Stimulated activated CD8-positive, alpha-beta memory T cell treated with anti-CD3 and anti-CD28 coated beads, Interleukin-15, amount 100 ng/mL, for 24 hours (primary cell): ENCODE measurements around the gene SLC8A1.
"Not testable (repeated sequence)": the region's sequence is repeated elsewhere in the genome, so short reads cannot be mapped to it uniquely, and the experiment has no call there.

Source experiments
- DNase-seq: peaks from one replicate; pipeline ENCODE4 v3.0.0-alpha.2; 2020; ENCODE audit warnings: low read depth

The SLC8A1 gene

DNA sequence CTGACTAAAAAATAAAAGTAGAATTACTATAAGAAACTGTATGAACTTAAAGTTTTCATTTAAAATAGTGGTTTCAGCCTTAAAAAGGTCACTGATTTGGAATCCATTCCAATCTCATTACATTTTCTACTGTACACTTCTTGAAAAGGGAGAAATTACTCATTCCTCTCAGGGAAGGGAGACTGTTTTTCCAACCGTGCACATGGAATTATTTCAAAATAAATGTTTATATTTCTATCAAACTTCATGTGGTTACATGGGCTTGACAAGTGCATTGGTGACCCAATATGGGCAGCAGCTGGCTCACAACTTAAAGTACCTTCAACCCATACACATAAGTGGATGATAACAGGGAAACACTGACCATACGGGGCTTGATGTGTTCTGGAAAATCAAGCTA is 348.3 kb downstream of the SLC8A1 start:
- no peak for DNase-seq

DNA sequence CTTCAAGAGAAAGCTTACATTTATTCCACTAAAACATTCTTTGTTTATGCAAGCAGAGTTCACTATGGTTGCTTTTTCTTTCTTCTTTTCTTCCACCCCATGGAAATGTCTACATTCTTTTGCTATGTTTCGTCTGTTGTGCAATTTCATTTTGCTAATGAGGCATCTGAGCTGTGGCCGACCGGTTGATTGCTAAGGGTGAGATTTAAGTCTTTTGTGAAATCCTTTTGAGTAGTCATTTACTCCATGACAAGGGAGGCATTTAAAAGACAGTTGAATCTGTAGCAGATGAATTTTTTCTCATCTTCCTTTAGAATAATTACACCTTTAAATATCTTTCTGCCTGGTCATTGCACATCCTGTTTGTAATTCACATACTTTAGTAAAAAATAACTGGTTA is 348.7 kb downstream of the SLC8A1 start:
- DNase-seq: no peak

DNA sequence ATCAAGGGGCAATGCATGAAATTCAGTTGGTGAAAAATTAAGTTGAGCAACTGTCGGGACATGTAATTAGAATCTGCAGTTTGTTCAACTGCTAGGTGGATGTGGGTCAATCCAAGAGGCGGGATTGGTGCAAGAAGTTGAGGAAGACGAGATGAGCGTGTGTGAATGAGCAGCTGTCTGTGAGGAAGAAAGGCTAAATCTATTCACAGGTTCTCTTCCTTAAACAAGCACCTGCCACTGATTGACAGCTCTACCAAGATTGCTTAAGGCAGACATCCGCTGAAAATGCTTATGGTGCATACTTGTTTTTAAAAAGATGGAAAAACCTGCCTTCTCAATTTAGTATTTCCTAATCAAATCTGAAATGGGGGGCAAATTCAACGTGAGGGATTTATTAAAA is 349.4 kb downstream of the SLC8A1 start:
- DNase-seq: no peak

DNA sequence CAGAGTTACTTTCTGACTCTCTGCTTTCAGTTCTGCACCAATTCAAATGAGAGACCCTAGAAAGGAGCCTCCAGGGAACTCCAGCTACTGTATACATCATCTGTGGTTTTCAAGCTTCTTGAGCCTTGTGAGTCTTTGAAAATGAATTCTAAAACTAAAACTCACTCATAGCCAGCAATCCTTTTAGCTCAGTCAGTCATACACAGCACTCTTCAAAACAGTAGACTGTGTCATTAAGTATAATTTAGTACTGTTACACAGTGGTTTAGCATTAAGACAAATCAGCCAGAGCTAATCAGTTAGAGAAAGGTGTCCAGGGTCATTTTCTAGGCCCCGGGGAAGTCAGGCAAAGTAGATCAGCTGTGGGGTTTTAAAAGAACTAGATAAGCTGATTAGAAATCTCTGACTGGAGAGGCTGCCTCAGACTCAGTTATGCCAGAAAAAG is 350.7 kb downstream of the SLC8A1 start:
- DNase-seq: no peak

DNA sequence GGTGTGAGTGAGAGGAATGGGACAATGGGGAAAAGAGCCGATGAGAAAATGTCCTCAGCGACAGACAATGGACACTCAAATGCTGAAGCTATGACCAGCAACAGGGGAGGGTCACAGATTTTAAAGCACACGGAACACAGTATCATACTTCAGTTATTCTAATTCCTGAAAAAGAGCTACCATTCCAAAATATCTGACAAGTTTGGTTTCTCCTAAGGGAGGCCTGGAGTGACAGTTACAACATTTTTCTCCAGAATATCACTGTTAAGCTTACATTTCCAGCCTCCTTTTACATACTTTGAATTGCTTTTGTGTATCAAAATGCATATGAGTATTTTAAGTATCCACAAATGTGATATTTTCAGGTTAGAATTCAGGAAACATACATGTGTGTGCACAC is 351.2 kb downstream of the SLC8A1 start:
- no peak for DNase-seq

DNA sequence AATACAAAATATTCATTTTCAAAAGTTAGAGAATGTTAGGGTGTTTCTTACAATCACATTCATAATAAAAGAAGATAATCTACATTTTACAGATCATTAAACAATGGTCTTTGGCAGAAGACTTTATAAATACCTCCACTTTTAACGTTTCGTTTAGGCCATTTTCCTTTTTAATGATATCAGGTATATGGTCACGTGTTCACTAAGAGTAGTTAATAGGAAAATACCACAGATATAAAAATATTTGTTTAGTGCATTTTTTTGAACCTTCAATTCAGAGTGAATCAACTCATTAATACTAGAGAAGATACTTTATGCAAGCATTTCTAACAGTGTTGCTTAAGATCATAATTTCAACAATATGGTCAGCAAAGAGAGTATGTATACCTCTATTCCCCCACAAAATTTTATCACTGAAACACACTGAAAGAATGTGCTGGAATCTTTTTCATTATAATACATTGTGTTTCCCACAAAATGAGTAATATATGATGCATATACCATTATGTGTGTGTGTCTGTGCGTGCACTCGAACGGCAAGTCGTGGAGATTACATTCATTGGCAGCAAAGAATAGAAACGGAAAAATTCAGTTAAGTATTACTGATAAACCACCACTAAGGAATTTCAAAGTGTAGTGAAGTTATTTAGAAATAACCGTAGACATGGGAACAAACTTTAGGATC is 353.0 kb downstream of the SLC8A1 start:
- DNase-seq: no peak

DNA sequence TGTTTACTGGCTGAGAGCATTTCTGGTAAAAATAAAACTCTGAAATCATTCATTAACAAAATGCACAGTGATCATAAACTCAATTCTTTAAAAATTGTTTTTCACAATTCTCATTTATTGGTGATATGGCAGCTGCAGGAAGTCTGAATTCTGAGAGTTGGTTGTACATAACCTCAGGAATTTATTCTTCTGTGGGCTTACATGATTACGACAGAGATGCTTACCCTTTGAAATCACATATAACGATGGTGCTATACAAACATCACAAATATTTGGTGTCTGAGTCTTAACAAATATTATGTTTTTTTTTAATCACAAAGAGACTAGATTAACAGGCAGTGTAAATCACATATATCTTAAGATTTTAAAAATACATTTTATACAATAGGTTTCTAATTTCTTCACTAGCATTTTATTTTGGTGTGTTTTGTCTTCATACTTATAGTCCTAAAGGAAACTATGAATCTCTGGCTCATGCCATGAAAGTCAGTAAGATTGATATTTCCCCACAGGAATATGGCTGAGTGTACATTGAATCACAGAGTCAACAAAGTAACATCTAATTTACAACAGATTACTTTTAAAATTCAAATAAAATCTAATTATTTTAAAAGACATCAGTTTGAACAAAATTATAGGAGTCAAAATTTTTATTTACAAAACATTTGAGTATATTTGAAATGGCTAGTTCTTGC is 354.1 kb downstream of the SLC8A1 start:
- no peak for DNase-seq

DNA sequence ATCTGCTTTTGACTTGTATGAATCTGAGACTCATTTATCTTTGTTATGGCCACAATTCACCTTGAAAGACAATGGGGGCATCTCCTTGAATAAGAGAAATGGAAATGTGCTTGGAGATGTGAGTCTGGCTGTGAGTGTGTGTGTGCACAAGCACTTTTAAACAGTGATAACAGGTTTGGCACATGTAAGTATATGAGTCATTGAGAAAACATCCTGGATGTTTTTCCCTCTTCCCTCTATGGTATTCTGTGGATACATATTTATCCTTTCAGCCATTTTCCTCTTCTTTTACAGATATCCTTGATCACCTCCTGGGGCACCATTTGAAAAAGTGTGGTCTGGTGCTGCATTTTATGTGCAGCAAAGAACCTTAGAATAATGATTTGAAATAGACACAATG is 355.5 kb downstream of the SLC8A1 start:
- DNase-seq: no peak

DNA sequence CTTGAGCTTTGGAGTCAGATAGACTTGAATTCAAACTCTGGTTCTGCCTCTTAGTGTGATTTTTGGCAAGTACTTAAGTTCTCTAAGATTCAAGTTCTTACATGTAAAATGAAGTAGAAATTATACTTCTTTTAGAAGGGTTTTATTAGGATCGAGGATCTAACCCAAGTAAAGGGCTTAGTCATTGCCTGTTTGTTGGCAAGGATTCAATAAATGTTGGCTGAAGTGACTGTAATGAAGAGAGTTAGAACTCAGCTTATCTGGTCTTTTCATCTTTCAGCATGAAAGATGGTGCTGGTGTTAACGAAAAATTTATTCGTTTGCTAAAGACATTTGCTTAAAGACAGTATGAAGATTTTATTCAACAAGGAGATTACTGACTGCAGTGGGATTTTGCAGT is 356.9 kb downstream of the SLC8A1 start:
- DNase-seq: no peak

DNA sequence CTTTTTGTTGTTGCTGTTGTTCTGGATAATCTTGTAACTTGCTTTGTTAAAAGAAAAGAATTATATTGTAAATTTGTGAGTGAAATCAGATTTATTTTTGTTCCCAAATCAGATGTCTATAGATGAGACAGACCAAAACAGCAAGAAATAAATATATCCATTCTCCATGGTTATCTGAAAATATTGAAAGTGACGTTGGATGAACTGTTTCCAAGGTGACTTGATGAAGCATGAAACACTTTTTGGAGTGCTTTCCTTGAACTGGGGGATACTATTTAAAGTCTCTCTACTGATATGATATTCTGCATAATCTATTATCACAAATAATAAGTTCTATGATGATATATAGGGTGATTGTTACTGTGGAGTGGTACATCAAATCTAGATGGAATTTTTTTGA is 357.4 kb downstream of the SLC8A1 start:
- DNase-seq: no peak

DNA sequence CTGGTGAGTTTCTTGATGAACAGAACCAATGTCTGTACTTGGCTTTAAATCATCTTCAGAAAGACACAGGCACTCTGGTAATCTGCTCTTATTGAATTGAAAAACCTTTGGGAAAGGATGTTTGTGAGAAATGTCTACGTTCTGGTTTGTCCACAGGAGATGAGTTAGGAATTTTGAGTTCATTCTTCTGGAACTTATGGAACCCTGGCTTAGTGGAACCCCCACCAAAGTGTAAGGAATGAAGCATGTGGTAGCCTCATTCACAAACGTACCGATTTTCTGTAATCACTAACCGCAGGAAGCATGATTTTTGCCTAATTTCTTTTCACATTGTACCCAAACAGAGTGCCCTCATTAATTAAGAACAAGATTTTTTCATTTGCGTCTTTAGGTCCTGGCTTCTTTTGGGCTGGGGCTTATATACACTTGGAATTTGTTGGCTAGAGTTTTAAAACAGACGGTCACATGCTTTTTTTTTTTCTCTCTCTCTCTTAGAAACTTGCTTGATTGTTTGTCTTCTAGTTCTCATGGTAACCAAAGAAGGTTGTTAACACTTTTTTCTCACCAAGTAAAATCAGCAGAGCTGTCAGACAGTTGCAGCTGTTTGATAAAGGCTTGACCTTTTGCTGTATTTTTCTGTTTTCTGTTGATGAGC is 358.7 kb downstream of the SLC8A1 start:
- no peak for DNase-seq

DNA sequence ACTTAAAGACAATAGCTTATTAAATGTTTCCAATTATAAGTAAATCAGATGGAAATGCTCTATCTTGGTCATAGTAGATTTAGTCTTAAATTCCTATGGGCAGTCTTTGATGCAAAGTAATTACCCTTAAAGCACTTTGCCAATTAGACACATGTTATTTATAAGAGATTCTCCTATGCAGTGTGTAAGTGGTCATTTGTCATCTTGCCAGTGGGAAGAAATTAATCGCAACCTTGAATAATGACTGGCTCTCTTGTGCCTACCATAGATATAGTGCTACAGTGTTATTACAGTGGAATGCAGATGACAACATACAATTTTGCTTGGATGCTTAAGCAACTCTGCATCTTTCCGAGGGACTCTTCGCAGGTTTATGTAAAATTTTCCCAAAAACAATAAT is 361.8 kb downstream of the SLC8A1 start:
- no peak for DNase-seq

DNA sequence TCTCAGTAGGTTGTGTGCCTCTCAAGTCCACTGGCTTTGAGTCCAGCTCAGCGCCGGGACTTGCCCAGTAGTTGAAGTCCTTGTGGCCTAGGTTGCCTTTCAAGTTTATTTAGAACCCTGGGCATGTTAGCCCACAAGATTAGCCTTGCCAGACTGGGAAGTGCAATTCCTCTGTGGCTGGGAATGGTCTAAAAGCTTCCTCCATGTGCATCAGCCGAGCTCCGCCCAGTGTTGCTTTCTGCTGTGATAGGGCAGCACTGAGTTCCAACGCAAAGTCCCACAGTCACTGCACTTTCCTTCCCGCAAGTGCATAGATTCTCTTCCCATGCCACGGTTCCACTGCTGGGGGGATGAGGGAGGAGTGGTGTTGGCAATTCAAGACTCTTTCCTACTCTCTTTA is 364.0 kb downstream of the SLC8A1 start:
- no peak for DNase-seq

DNA sequence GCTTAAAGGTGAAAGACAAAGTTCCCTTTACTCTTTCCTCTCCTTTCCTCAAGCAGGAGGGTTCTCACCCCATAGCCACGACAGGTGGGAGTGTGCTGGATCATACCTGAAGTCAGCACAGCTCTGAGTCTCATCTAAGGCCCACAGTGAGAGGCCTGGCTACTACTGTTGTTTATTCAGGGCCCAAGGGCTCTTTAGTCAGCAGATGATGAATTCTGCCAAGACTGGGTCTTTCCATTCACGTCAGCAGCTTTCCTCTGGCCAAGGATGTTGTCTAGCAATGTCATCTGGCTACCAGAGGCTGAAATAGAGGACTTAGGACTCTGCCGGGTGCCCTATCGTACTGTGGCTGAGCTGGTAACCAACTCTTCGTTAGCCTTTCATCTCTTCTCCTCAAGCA is 364.5 kb downstream of the SLC8A1 start:
- no peak for DNase-seq

DNA sequence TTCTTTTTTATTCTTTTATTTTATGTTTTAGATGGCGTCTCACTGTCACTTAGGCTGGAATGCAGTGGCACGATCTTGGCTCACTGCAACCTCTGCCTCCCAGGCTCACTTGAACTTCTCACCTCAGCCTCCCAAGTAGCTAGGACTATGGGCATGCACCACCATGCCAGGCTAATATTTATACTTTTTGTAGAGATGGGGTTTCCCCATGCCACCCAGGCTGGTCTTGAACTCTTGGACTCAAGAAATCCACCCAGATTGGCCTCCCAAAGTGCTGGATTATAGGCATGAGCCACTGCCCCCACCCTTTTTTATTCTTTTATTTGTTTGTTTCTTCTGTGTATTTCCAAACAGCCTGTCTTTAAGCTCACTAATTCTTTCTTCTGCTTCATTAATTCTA is 366.1 kb downstream of the SLC8A1 start:
- no peak for DNase-seq

DNA sequence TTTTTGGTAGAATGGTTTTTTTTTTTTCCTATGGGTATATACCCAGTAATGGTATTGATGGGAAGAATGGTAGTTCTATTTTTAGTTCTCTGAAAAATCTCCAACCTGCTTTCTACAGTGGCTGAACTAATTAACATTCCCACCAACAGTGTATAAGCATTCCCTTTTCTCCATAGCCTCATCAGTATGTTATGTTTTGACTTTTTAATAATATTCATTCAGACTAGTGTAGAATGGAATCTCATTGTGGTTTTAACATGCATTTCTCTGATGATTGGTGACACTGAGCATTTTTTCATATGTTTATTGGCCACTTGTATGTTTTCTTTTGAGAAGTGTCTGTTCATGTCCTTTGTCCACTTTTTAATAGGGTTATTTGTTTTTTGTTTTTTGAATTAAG is 378.6 kb downstream of the SLC8A1 start:
- DNase-seq: not testable (repeated sequence)

DNA sequence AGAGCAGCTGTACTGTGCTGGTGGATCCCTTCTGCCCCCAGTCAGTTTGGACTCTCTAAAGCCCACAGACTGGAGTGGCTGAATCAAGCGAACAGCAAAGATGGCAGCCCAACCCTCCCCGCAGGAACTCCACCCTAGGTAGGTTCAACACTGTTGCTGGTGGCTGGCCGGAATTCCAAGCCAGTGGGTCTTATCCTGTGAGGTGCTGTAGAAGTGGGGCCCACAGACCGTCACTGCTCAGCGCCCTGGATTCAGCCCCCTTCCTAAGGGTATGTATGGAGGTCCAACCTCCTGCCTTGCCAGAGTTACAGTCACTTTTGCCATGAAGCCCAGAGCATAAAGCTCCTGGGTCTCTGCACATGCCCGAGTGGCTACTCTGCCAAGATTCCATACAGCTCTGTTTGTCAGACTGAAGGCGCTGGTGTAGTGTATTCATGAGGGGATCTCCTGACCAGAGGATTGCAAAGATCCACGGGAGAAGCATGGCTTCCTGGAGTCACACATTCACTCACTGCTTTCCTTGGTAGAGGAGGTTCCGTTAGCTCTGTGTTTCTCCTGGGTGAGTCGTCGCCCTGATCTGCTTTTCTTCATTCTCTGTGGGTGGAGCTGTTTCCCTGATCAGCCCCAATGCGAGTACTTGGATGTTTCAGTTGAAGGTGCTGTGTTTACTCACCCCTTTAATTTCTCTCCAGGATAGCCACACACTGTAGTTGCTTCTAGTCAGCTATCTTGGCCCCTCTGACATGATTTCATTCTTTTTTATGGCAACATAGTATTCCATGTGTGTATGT is 379.3 kb downstream of the SLC8A1 start:
- no peak for DNase-seq

DNA sequence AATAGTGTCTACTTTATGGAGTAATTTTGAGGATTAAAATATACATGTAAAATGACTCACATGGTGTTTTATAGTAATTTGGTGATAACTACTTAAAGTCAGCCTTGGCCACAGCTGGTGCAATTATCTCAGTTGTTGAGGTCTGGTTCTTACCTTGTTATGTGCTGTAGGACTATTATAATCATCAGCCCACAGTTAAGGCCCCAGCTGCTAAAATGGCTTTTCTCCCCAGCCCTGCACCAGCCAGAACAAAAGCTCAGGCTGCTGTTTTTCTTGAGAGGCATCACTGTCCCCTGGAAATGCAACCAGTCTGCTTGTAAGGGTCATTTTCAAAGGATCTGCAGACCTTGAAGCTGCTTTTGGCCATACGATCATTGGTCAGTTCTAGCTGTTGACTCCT is 389.5 kb downstream of the SLC8A1 start:
- no peak for DNase-seq

DNA sequence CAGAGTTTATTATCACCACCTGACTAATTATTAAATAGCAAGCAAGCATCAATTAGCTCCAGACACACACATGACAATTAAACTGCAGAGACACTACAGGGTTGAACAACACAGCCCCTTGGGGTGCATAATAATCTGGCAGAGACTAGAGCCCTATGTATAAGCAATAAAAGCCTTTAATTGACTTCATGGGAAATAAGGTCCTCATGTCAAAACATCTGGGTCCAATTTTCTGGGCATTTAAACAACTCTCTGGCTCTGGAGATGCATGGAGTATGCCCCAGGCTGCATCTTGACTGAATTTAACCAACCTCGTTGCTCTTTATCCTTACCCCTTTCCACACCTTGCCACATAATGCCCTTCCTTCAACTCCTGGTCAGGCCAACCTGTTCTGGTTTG is 402.1 kb downstream of the SLC8A1 start:
- no peak for DNase-seq

DNA sequence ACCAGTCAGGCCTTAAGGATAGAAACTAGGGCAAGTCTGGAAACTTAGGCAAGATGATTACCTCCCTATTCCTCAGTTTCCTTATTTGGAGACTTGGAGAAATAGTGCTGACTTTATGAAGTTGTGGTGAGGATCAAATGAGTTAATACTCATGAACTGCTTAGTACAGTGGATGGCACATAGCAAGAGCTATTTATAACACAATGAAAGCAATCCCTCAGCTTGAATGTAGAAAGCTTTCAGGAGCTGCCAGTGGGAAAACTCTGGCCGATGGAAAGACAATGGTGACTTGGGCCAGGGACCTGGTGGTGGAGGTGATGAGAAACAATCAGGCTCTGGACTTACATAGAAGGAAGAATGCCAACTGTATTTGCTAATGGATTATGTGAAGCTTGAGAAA is 403.4 kb downstream of the SLC8A1 start:
- DNase-seq: no peak

DNA sequence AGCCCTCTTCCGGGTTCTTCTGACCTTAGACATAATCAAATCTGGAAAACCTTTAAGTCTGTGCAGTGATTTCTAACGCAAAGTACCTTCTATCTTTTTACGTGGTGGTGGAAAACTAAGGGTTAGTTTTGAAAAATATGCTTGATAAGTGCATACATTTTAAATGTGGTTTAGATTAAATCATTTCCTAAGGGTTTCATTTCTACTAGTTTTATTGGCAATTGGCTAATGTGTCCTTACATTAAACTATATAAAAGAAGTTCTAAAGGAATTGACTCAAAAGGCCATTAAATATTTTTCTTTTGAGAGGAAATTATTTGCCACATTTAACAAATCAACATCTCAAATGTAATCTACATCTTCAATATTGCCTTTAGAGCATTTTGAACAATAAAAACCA is 404.5 kb downstream of the SLC8A1 start:
- DNase-seq: no peak
